Large intestine (tissue), 3 donors: ENCODE data around the gene SLC6A11. TPM values are rescaled to one million over a fixed set of nuclear protein-coding genes. Genes with fewer than 3 reads are reported as not detected.

Experiments used
- DNase-seq, 2 donors: peaks; one replicate each; pipeline versions ENCODE4 v3.0.0 to v3.0.0-alpha.2; 2013
- H3K27ac ChIP-seq: one replicate; pipeline ENCODE4 v1.5.1; 2013; ENCODE audit warnings: low read length
- H3K27me3 ChIP-seq: 2 replicates; pipeline ENCODE4 v1.6.1; 2013; ENCODE audit warnings: low read length; ENCODE audit not compliant: control insufficient read depth, insufficient read depth
- H3K36me3 ChIP-seq: 2 replicates; pipeline ENCODE4 v1.6.1; 2013; ENCODE audit warnings: low read length; ENCODE audit not compliant: control insufficient read depth, insufficient read depth
- H3K4me1 ChIP-seq: one replicate; pipeline ENCODE4 v1.6.1; 2013; ENCODE audit warnings: low read length; ENCODE audit not compliant: control insufficient read depth, insufficient read depth
- H3K4me3 ChIP-seq: one replicate; pipeline ENCODE4 v1.5.1; 2013; ENCODE audit warnings: low read length
- H3K9me3 ChIP-seq: one replicate; pipeline ENCODE4 v1.6.1; 2013; ENCODE audit warnings: mild to moderate bottlenecking, low read depth, low read length, moderate library complexity; ENCODE audit not compliant: control insufficient read depth
- WGBS: methylation state at CpG from one replicate; pipeline ENCODE4 v1.1.5; 2013; ENCODE audit warnings: low lambda C conversion rate; ENCODE audit not compliant: insufficient coverage; 5-methylcytosine and 5-hydroxymethylcytosine counted together
- polyA plus RNA-seq: library from polyadenylated mRNA; unstranded; fragments of 120-200 nt; gene quantifications from one replicate; pipeline ENCODE4 v1.2.1, GENCODE V29; 2013

Gene SLC6A11
- polyA plus RNA-seq, 1 donor, result 0.07 TPM

- H3K9me3 ChIP-seq, result peaks cover 5% of the 10 kb centered on the region
- no peaks in the 10 kb centered on the region for H3K36me3 ChIP-seq
- DNase-seq, result no peak
- no peak overlapping the region for H3K27ac ChIP-seq
- WGBS, result no CpG with 5 or more reads among the region's 3 CpGs
- H3K4me1 ChIP-seq, result no peaks in the 10 kb centered on the region
- no peak overlapping the region for H3K4me3 ChIP-seq
- H3K27me3 ChIP-seq, result no peaks in the 10 kb centered on the region
These were observed 96.8 kb downstream of the SLC6A11 start for GRCh38 chr3:10912786-10913185.

GRCh38 chr3:10915376-10915775 is 99.3 kb downstream of the SLC6A11 start:
- Histone ChIP-seq H3K36me3 (no peaks in the 10 kb centered on the region), H3K9me3 (no peaks in the 10 kb centered on the region), H3K4me3 (no peak overlapping the region), H3K27me3 (no peaks in the 10 kb centered on the region), H3K4me1 (no peaks in the 10 kb centered on the region), H3K27ac (no peak overlapping the region)
- no peak for DNase-seq
- no CpG with 5 or more reads among the region's 5 CpGs for WGBS

- H3K4me3 ChIP-seq, result no peak overlapping the region
- no peak overlapping the region for H3K27ac ChIP-seq
- WGBS, result 80% methylated on average over 1 of the region's 3 CpGs
- no peaks in the 10 kb centered on the region for H3K27me3 ChIP-seq
- no peaks in the 10 kb centered on the region for H3K36me3 ChIP-seq
- DNase-seq, result no peak
- no peaks in the 10 kb centered on the region for H3K9me3 ChIP-seq
- no peaks in the 10 kb centered on the region for H3K4me1 ChIP-seq
These were observed 101.1 kb downstream of the SLC6A11 start for GRCh38 chr3:10917176-10917575.

DNA sequence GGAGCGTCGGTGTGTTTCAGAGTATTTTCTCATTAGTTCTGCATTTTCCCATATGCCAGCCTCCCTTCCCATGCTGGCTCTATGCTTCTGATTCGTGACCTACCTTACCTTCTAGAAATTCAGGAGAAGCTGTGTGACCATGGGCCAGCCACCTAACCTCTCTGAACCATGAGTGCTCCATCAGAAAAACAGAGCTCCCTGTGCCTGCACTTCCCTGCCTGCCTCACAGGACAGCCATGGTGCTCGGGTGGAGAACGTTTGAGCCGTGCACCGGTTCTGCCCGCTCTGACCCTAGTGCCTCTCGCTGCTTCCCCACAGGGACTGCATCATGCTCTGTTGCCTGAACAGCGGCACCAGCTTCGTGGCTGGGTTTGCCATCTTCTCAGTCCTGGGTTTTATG is 102.0 kb downstream of the SLC6A11 start:
- WGBS, result 93% methylated on average over 2 of the region's 11 CpGs
- Histone ChIP-seq H3K27me3 (no peaks in the 10 kb centered on the region), H3K4me3 (no peak overlapping the region), H3K36me3 (no peaks in the 10 kb centered on the region), H3K4me1 (no peaks in the 10 kb centered on the region), H3K9me3 (no peaks in the 10 kb centered on the region), H3K27ac (no peak overlapping the region)
- DNase-seq, result no peak

DNA sequence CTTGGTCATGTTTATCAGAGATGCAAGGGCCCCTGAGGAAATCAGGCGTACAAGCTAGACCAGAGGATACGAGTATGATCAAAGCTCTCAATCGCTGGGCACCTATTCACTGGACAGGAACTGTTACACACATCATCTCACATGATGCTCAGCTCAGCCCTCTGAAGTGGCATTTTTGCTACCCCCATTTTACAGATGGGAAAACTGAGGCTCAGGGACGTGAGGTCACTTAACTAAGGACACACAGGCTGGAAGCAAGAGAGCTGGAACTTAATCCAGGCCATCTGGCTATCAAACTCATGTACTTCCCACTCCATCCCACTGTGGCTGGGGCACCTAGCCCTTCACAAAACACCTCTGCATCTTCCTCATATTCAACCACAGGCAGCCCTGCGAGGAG is 103.6 kb downstream of the SLC6A11 start:
- no peaks in the 10 kb centered on the region for H3K4me1 ChIP-seq
- 60% methylated on average over 2 of the region's 5 CpGs for WGBS
- no peak overlapping the region for H3K27ac ChIP-seq
- DNase-seq, result no peak
- no peaks in the 10 kb centered on the region for H3K9me3 ChIP-seq
- H3K36me3 ChIP-seq, result no peaks in the 10 kb centered on the region
- no peaks in the 10 kb centered on the region for H3K27me3 ChIP-seq
- H3K4me3 ChIP-seq, result no peak overlapping the region

- Histone ChIP-seq H3K36me3 (no peaks in the 10 kb centered on the region), H3K27me3 (no peaks in the 10 kb centered on the region), H3K4me1 (no peaks in the 10 kb centered on the region), H3K4me3 (no peak overlapping the region), H3K27ac (no peak overlapping the region), H3K9me3 (no peaks in the 10 kb centered on the region)
- no peak for DNase-seq
- 80% methylated on average over 1 of the region's 14 CpGs for WGBS
These were observed 109.6 kb downstream of the SLC6A11 start for GRCh38 chr3:10925436-10926255.

- Histone ChIP-seq H3K4me1 (no peaks in the 10 kb centered on the region), H3K4me3 (no peak overlapping the region), H3K27ac (no peak overlapping the region), H3K27me3 (no peaks in the 10 kb centered on the region), H3K36me3 (no peaks in the 10 kb centered on the region), H3K9me3 (no peaks in the 10 kb centered on the region)
- DNase-seq, result no peak
- WGBS, result 100% methylated on average over 1 of the region's 13 CpGs
These were observed 110.3 kb downstream of the SLC6A11 start for GRCh38 chr3:10926256-10926810.

GRCh38 chr3:10926811-10927521 is 110.9 kb downstream of the SLC6A11 start:
- DNase-seq, result no peak
- no peaks in the 10 kb centered on the region for H3K4me1 ChIP-seq
- no peak overlapping the region for H3K27ac ChIP-seq
- H3K9me3 ChIP-seq, result no peaks in the 10 kb centered on the region
- no CpG with 5 or more reads among the region's 16 CpGs for WGBS
- no peak overlapping the region for H3K4me3 ChIP-seq
- no peaks in the 10 kb centered on the region for H3K27me3 ChIP-seq
- H3K36me3 ChIP-seq, result no peaks in the 10 kb centered on the region

- no peak for DNase-seq
- Histone ChIP-seq H3K4me3 (no peak overlapping the region), H3K27ac (no peak overlapping the region), H3K9me3 (no peaks in the 10 kb centered on the region), H3K36me3 (no peaks in the 10 kb centered on the region), H3K4me1 (no peaks in the 10 kb centered on the region), H3K27me3 (no peaks in the 10 kb centered on the region)
- no CpG with 5 or more reads among the region's 4 CpGs for WGBS
These were observed 111.5 kb downstream of the SLC6A11 start for GRCh38 chr3:10927551-10927950.

- Histone ChIP-seq H3K4me3 (no peak overlapping the region), H3K27me3 (no peaks in the 10 kb centered on the region), H3K27ac (no peak overlapping the region), H3K9me3 (no peaks in the 10 kb centered on the region), H3K4me1 (no peaks in the 10 kb centered on the region), H3K36me3 (no peaks in the 10 kb centered on the region)
- DNase-seq, result no peak
- WGBS, result no CpG with 5 or more reads among the region's 9 CpGs
These were observed 112.5 kb downstream of the SLC6A11 start for GRCh38 chr3:10928407-10928960.
